ENCODE results near the gene PTPRK. TPM values are rescaled to one million over a fixed set of nuclear protein-coding genes. Genes with fewer than 3 reads are reported as not detected.

The PTPRK gene
- total and polyA plus RNA-seq, 4 donors = 12.1 to 61.2 (median 29.1) TPM

DNA sequence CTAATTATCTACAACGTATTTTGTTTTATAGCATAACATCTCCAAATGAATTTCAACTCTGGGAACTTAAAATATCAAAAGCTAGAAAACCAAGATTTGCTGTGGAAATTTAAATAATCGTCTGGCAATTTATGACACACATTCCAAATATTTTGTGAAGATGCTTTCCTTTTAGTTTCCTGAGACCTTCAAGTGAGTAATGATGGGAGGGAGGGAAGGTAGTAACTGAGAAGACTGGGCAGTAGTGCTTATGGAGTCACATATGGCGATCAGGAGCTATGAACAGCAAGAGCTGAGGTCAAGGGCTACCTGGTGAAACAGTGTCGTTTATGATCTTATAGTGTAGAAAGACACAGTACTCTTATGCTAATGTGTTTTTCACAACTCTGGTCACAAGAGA is 441.4 kb downstream of the PTPRK start:
- Histone ChIP-seq H3K27ac (ENCODE audit: low read depth in 1 of 2, low read length in 2 of 2) (no peak overlapping the region), H3K4me3 (ENCODE audit: low read depth in 1 of 3, low read length in 3 of 3) (no peak overlapping the region), H3K9ac (ENCODE audit: low read depth in 1 of 2, low read length in 2 of 2) (no peak overlapping the region), H3K4me1 (ENCODE audit: control insufficient read depth in 4 of 4, insufficient read depth in 4 of 4, low read length in 3 of 4) (no peaks in the 10 kb centered on the region), H3K9me3 (ENCODE audit: control insufficient read depth in 4 of 4, low read length in 3 of 4) (no peaks in the 10 kb centered on the region), H3K27me3 (ENCODE audit: control insufficient read depth in 4 of 4, insufficient read depth in 4 of 4, low read length in 3 of 4) (no peaks in the 10 kb centered on the region), H3K36me3 (ENCODE audit: control insufficient read depth in 4 of 4, insufficient read depth in 3 of 4, low read depth in 1 of 4, low read length in 3 of 4) (peaks cover 0 to 10% (median 5%) of the 10 kb centered on the region in 4 donors)
- WGBS = 97% methylated on average over 4 of the region's 4 CpGs
- no peak for DNase-seq (ENCODE audit: low spot score)
- TF ChIP-seq HNF4A (conservative IDR thresholded peaks at IDR 0.05) (no peak), EGR1 (IDR thresholded peaks at IDR 0.05; ENCODE audit: low read depth in 2 of 2) (no peak), RAD21 (IDR thresholded peaks at IDR 0.05) (no peak), JUND (IDR thresholded peaks at IDR 0.05) (no peak), RXRA (IDR thresholded peaks at IDR 0.05) (no peak), FOXA1 (IDR thresholded peaks at IDR 0.05) (no peak), GABPA (IDR thresholded peaks at IDR 0.05 in 1 of 2, conservative IDR thresholded peaks at IDR 0.05 in 1 of 2) (no peak), TAF1 (conservative IDR thresholded peaks at IDR 0.05) (no peak), HNF4G (IDR thresholded peaks at IDR 0.05) (no peak), SP1 (IDR thresholded peaks at IDR 0.05) (no peak), FOXA2 (IDR thresholded peaks at IDR 0.05) (no peak), YY1 (IDR thresholded peaks at IDR 0.05) (no peak), NR2F2 (IDR thresholded peaks at IDR 0.05) (no peak)
- TF ChIP-seq, protein P1, sequence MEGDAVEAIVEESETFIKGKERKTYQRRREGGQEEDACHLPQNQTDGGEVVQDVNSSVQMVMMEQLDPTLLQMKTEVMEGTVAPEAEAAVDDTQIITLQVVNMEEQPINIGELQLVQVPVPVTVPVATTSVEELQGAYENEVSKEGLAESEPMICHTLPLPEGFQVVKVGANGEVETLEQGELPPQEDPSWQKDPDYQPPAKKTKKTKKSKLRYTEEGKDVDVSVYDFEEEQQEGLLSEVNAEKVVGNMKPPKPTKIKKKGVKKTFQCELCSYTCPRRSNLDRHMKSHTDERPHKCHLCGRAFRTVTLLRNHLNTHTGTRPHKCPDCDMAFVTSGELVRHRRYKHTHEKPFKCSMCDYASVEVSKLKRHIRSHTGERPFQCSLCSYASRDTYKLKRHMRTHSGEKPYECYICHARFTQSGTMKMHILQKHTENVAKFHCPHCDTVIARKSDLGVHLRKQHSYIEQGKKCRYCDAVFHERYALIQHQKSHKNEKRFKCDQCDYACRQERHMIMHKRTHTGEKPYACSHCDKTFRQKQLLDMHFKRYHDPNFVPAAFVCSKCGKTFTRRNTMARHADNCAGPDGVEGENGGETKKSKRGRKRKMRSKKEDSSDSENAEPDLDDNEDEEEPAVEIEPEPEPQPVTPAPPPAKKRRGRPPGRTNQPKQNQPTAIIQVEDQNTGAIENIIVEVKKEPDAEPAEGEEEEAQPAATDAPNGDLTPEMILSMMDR (IDR thresholded peaks at IDR 0.05; ENCODE audit: low read depth, low read length, missing input control) = no peak
- TF ChIP-seq, protein P2, sequence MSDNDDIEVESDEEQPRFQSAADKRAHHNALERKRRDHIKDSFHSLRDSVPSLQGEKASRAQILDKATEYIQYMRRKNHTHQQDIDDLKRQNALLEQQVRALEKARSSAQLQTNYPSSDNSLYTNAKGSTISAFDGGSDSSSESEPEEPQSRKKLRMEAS (IDR thresholded peaks at IDR 0.05) = no peak
- TF ChIP-seq, protein P3, sequence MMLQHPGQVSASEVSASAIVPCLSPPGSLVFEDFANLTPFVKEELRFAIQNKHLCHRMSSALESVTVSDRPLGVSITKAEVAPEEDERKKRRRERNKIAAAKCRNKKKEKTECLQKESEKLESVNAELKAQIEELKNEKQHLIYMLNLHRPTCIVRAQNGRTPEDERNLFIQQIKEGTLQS (IDR thresholded peaks at IDR 0.05) = no peak
- TF ChIP-seq, protein P4, sequence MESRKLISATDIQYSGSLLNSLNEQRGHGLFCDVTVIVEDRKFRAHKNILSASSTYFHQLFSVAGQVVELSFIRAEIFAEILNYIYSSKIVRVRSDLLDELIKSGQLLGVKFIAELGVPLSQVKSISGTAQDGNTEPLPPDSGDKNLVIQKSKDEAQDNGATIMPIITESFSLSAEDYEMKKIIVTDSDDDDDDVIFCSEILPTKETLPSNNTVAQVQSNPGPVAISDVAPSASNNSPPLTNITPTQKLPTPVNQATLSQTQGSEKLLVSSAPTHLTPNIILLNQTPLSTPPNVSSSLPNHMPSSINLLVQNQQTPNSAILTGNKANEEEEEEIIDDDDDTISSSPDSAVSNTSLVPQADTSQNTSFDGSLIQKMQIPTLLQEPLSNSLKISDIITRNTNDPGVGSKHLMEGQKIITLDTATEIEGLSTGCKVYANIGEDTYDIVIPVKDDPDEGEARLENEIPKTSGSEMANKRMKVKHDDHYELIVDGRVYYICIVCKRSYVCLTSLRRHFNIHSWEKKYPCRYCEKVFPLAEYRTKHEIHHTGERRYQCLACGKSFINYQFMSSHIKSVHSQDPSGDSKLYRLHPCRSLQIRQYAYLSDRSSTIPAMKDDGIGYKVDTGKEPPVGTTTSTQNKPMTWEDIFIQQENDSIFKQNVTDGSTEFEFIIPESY (IDR thresholded peaks at IDR 0.05) = no peak
- TF ChIP-seq, protein P5, sequence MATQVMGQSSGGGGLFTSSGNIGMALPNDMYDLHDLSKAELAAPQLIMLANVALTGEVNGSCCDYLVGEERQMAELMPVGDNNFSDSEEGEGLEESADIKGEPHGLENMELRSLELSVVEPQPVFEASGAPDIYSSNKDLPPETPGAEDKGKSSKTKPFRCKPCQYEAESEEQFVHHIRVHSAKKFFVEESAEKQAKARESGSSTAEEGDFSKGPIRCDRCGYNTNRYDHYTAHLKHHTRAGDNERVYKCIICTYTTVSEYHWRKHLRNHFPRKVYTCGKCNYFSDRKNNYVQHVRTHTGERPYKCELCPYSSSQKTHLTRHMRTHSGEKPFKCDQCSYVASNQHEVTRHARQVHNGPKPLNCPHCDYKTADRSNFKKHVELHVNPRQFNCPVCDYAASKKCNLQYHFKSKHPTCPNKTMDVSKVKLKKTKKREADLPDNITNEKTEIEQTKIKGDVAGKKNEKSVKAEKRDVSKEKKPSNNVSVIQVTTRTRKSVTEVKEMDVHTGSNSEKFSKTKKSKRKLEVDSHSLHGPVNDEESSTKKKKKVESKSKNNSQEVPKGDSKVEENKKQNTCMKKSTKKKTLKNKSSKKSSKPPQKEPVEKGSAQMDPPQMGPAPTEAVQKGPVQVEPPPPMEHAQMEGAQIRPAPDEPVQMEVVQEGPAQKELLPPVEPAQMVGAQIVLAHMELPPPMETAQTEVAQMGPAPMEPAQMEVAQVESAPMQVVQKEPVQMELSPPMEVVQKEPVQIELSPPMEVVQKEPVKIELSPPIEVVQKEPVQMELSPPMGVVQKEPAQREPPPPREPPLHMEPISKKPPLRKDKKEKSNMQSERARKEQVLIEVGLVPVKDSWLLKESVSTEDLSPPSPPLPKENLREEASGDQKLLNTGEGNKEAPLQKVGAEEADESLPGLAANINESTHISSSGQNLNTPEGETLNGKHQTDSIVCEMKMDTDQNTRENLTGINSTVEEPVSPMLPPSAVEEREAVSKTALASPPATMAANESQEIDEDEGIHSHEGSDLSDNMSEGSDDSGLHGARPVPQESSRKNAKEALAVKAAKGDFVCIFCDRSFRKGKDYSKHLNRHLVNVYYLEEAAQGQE (IDR thresholded peaks at IDR 0.05) = no peak

All from liver (tissue), 9 donors.